ENCODE measurements around the gene PEBP1.

DNA sequence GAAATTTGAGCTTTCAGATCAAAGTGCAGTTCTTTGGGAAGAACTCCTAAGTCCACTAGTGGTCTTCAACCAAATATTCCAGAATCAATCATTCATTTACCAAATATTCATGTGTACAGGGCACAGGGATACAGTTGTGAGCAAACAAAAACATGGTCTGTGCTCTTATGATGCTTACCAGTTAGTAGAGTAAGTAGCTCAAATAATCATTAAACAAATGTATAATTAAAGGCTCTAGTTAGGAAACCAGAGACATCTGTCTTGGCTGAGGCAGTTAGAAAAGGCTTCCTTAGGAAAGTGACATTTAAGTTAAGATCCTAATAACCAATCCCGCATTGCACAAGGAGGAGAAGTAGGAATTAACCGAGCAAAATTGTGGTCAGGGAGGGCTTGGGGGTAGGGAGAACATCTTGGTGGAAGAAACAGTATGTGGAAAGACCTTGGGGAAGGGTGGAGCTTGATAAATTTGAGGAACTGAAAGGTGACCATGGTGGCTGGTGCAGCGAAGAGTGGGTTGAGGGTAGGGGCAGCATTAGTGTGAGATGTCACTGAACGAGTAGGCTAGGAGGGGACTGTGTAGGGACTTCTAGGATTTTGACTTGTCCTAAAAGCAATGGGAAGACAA lies 40.0 kb downstream of the PEBP1 start:
- TF ChIP-seq, protein P1, sequence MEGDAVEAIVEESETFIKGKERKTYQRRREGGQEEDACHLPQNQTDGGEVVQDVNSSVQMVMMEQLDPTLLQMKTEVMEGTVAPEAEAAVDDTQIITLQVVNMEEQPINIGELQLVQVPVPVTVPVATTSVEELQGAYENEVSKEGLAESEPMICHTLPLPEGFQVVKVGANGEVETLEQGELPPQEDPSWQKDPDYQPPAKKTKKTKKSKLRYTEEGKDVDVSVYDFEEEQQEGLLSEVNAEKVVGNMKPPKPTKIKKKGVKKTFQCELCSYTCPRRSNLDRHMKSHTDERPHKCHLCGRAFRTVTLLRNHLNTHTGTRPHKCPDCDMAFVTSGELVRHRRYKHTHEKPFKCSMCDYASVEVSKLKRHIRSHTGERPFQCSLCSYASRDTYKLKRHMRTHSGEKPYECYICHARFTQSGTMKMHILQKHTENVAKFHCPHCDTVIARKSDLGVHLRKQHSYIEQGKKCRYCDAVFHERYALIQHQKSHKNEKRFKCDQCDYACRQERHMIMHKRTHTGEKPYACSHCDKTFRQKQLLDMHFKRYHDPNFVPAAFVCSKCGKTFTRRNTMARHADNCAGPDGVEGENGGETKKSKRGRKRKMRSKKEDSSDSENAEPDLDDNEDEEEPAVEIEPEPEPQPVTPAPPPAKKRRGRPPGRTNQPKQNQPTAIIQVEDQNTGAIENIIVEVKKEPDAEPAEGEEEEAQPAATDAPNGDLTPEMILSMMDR (IDR thresholded peaks at IDR 0.05; ENCODE audit: poor library complexity), result no peak
- no peak for TF ChIP-seq EZH2 (IDR thresholded peaks at IDR 0.05; ENCODE audit: borderline replicate concordance)

All from hepatocyte (in vitro differentiated cells).